GM23248 (cell line): ENCODE data around the gene TRPC4AP.

Experiments used
- EZH2 ChIP-seq: fragments of 200-600 bp; sonication (generic); IDR thresholded peaks from 2 replicates; pipeline ENCODE4 v1.6.1; 2018; ENCODE audit warnings: antibody characterized with exemption, mild to moderate bottlenecking; ENCODE audit not compliant: insufficient read depth, poor library complexity, severe bottlenecking
- EZH2phosphoT487 ChIP-seq: fragments of 200-600 bp; sonication (generic); IDR thresholded peaks from 2 replicates; pipeline ENCODE4 v1.6.1; 2018; ENCODE audit warnings: antibody characterized with exemption, moderate library complexity, mild to moderate bottlenecking, low read depth; ENCODE audit not compliant: insufficient read depth

GRCh38 chr20:35062478-35062877 lies 30.1 kb downstream of the TRPC4AP start:
- TF ChIP-seq EZH2 (no peak), EZH2phosphoT487 (no peak)
